Erythroblast (primary cell): ENCODE measurements around the gene POFUT1.

ENCODE experiments used
- GATA1 ChIP-seq: IDR thresholded peaks from 2 replicates; pipeline ENCODE4 v1.6.1; 2011; ENCODE audit warnings: low read depth, mild to moderate bottlenecking, control low read depth, low read length, moderate library complexity
- POLR2A ChIP-seq: IDR thresholded peaks from 2 replicates; pipeline ENCODE4 v1.6.1; 2011; ENCODE audit warnings: mild to moderate bottlenecking, low read length

DNA sequence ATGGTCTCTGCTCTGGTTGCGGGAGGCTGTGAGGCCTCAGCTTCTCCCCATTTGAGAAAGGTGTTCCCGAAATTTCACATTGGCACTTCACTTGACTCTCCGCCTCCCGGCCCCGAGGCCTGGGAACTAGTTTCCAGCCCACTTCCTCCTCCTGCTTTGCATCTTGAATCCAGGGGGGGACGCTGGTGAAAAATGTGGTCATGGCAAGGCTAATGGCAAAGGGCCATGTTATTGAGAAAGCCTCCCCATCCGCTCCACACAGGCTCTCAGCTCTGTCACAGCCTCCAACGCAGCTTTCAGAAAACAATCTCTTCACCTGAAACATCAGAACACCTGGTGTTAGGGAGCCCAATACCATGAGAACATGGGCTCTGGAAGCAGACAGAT, 5.7 kb upstream of the POFUT1 start:
- no peak for TF ChIP-seq POLR2A
- TF ChIP-seq GATA1: no peak
